Endodermal cell (in vitro differentiated cells): Measurements from ENCODE around the gene METAP2. TPM values are rescaled to one million over a fixed set of nuclear protein-coding genes. Genes with fewer than 3 reads are reported as not detected.

Experiments used
- DNase-seq: peaks from one replicate; pipeline ENCODE4 v3.0.0-alpha.2; 2017
- H3K27ac ChIP-seq: 2 replicates; pipeline ENCODE4 v1.5.1; 2013; ENCODE audit warnings: mild to moderate bottlenecking, low read depth, low read length, moderate library complexity
- H3K27me3 ChIP-seq: 2 replicates; pipeline ENCODE4 v1.6.1; 2013; ENCODE audit warnings: mild to moderate bottlenecking, low read length, moderate library complexity; ENCODE audit not compliant: insufficient read depth, control insufficient read depth, poor library complexity, severe bottlenecking
- H3K36me3 ChIP-seq: 2 replicates; pipeline ENCODE4 v1.7.0; 2013; ENCODE audit warnings: mild to moderate bottlenecking, low read length, moderate library complexity; ENCODE audit not compliant: control insufficient read depth, insufficient read depth
- H3K4me1 ChIP-seq: one replicate; pipeline ENCODE4 v1.7.0; 2013; ENCODE audit warnings: low read length; ENCODE audit not compliant: control insufficient read depth, insufficient read depth
- H3K4me3 ChIP-seq: 2 replicates; pipeline ENCODE4 v1.5.1; 2013; ENCODE audit warnings: mild to moderate bottlenecking, low read length, moderate library complexity
- H3K9ac ChIP-seq: 2 replicates; pipeline ENCODE4 v1.6.1; 2013; ENCODE audit warnings: mild to moderate bottlenecking, low read length, moderate library complexity; ENCODE audit not compliant: poor library complexity, severe bottlenecking; ENCODE audit errors: extremely low read depth
- H3K9me3 ChIP-seq: 2 replicates; pipeline ENCODE4 v1.6.1; 2013; ENCODE audit warnings: mild to moderate bottlenecking, low read length, moderate library complexity; ENCODE audit not compliant: control insufficient read depth
- H3K27ac Mint-ChIP-seq: 2 replicates; pipeline ENCODE4 v1.8.0; 2020; ENCODE audit warnings: mixed read lengths
- H3K27me3 Mint-ChIP-seq: 2 replicates; pipeline ENCODE4 v1.8.0; 2021; ENCODE audit warnings: mild to moderate bottlenecking, mixed read lengths; ENCODE audit not compliant: insufficient read depth
- H3K36me3 Mint-ChIP-seq: 2 replicates; pipeline ENCODE4 v1.8.0; 2020; ENCODE audit warnings: low read depth, mixed read lengths
- H3K4me1 Mint-ChIP-seq: 2 replicates; pipeline ENCODE4 v1.8.0; 2020; ENCODE audit warnings: mixed read lengths
- H3K4me3 Mint-ChIP-seq: 2 replicates; pipeline ENCODE4 v1.8.0; 2020; ENCODE audit warnings: mild to moderate bottlenecking, moderate library complexity, mixed read lengths
- H3K9me3 Mint-ChIP-seq: 2 replicates; pipeline ENCODE4 v1.8.0; 2020; ENCODE audit warnings: mild to moderate bottlenecking, mixed read lengths
- CTCF ChIP-seq: fragments of 200-600 bp; sonication (generic); conservative IDR thresholded peaks from 2 replicates; pipeline ENCODE4 v1.5.0; 2021; ENCODE audit warnings: antibody characterized with exemption, mild to moderate bottlenecking
- WGBS, 2 experiments: methylation state at CpG; one replicate each; pipeline versions ENCODE4 v1.1.5 to v1.1.7; 2013; ENCODE audit warnings: missing lambda C conversion rate in 2 of 2, mixed read lengths in 1 of 2; ENCODE audit not compliant: insufficient coverage in 1 of 2, insufficient read length in 1 of 2; 5-methylcytosine and 5-hydroxymethylcytosine counted together
- total RNA-seq, 2 donors: library from RNA; stranded (reverse); fragmentation: NEBNext Ultra II Directional in 1 of 2; extraction: Animal tissue kit (Norgen Biotek cat#: 25700) in 1 of 2; gene quantifications; 2 replicates in 1 of 2; 3 replicates in 1 of 2; pipeline ENCODE4 v1.2.1, GENCODE V29; 2021

METAP2 gene
- total RNA-seq, 2 donors from 2014 or later, result 137 to 152 TPM

- WGBS, 2 experiments, result 92 to 100% methylated on average over 3 to 5 of the region's 5 CpGs
- H3K4me1 Mint-ChIP-seq, result no peaks in the 10 kb centered on the region
- H3K36me3 ChIP-seq, result peaks cover 89% of the 10 kb centered on the region
Measured at GRCh38 chr12:95498968-95499367, 25.0 kb downstream of the METAP2 start.

GRCh38 chr12:95499772-95500171 is 25.8 kb downstream of the METAP2 start:
- Histone ChIP-seq H3K9ac (no peak overlapping the region), H3K36me3 (peaks cover 89% of the 10 kb centered on the region), H3K9me3 (peaks cover 14% of the 10 kb centered on the region), H3K27ac (no peak overlapping the region), H3K27me3 (no peaks in the 10 kb centered on the region), H3K4me3 (no peak overlapping the region), H3K4me1 (no peaks in the 10 kb centered on the region)
- H3K36me3 Mint-ChIP-seq, result peaks cover 81% of the 10 kb centered on the region
- peaks cover 12% of the 10 kb centered on the region for H3K9me3 Mint-ChIP-seq
- no peak for DNase-seq
- H3K27ac Mint-ChIP-seq, result no peak overlapping the region
- no peak for TF ChIP-seq CTCF
- no peak overlapping the region for H3K4me3 Mint-ChIP-seq
- no peaks in the 10 kb centered on the region for H3K27me3 Mint-ChIP-seq
- H3K4me1 Mint-ChIP-seq, result no peaks in the 10 kb centered on the region
- WGBS, 2 experiments, result 83% methylated on average over 1 of the region's 2 CpGs; no CpG with 5 or more reads in 1 of the 2 experiments

More at GRCh38 chr12:95498968-95499367, 25.0 kb downstream of the METAP2 start:
- H3K9me3 Mint-ChIP-seq, result peaks cover 12% of the 10 kb centered on the region
- Histone ChIP-seq H3K9me3 (peaks cover 14% of the 10 kb centered on the region), H3K4me1 (no peaks in the 10 kb centered on the region), H3K27me3 (no peaks in the 10 kb centered on the region), H3K9ac (no peak overlapping the region), H3K27ac (no peak overlapping the region), H3K4me3 (no peak overlapping the region)
- no peak overlapping the region for H3K27ac Mint-ChIP-seq
- H3K4me3 Mint-ChIP-seq, result no peak overlapping the region
- DNase-seq, result no peak
- no peaks in the 10 kb centered on the region for H3K27me3 Mint-ChIP-seq
- TF ChIP-seq CTCF, result no peak
- H3K36me3 Mint-ChIP-seq, result peaks cover 80% of the 10 kb centered on the region

GRCh38 chr12:95504140-95504539 is 30.2 kb downstream of the METAP2 start:
- peaks cover 3% of the 10 kb centered on the region for H3K9me3 Mint-ChIP-seq
- WGBS, 2 experiments, result 94 to 100% methylated on average over 4 of the region's 4 CpGs
- H3K4me1 ChIP-seq, result no peaks in the 10 kb centered on the region
- H3K4me1 Mint-ChIP-seq, result no peaks in the 10 kb centered on the region
- peaks cover 88% of the 10 kb centered on the region for H3K36me3 ChIP-seq
- no peaks in the 10 kb centered on the region for H3K27me3 Mint-ChIP-seq
- no peaks in the 10 kb centered on the region for H3K9me3 ChIP-seq
- H3K9ac ChIP-seq, result no peak overlapping the region
- H3K27me3 ChIP-seq, result no peaks in the 10 kb centered on the region
- no peak overlapping the region for H3K27ac Mint-ChIP-seq
- H3K4me3 Mint-ChIP-seq, result no peak overlapping the region
- no peak for DNase-seq
- no peak overlapping the region for H3K27ac ChIP-seq
- H3K4me3 ChIP-seq, result no peak overlapping the region
- TF ChIP-seq CTCF, result no peak
- peaks cover 69% of the 10 kb centered on the region for H3K36me3 Mint-ChIP-seq
